OCI-LY3 (cell line): ENCODE data around the gene KLC1.

Source experiments
- H2AFZ ChIP-seq: fragments of 200-600, 300-600 bp; shearing (Covaris generic); 2 replicates; pipeline ENCODE4 v1.6.0; 2014; ENCODE audit warnings: antibody characterized with exemption, low read depth, low read length
- H3K27ac ChIP-seq: fragments of 200-600, 300-600 bp; sonication (generic); 2 replicates; pipeline ENCODE4 v1.5.1; 2014; ENCODE audit warnings: mild to moderate bottlenecking, low read length, moderate library complexity, mixed read lengths
- H3K27me3 ChIP-seq: fragments of 200-600, 300-600 bp; sonication (generic); 2 replicates; pipeline ENCODE4 v1.6.1; 2014; ENCODE audit warnings: low read depth, low read length, mixed read lengths
- H3K36me3 ChIP-seq: fragments of 200-600, 300-600 bp; sonication (generic); replicated peaks from 2 replicates; pipeline ENCODE3; 2014; ENCODE audit warnings: low read depth, low read length, mixed read lengths
- H3K4me1 ChIP-seq: fragments of 300-600, 200-600 bp; sonication (generic); 2 replicates; pipeline ENCODE4 v1.6.1; 2014; ENCODE audit warnings: low read length, mixed read lengths
- H3K4me2 ChIP-seq: fragments of 200-600, 300-600 bp; sonication (generic); 2 replicates; pipeline ENCODE4 v1.6.1; 2014; ENCODE audit warnings: low read length, mixed read lengths
- H3K4me3 ChIP-seq: fragments of 300-600, 200-600 bp; sonication (generic); 2 replicates; pipeline ENCODE4 v1.5.1; 2014; ENCODE audit warnings: antibody characterized with exemption, mild to moderate bottlenecking, low read length, moderate library complexity
- H3K79me2 ChIP-seq: fragments of 300-600, 200-600 bp; shearing (Covaris generic); 2 replicates; pipeline ENCODE4 v1.6.1; 2014; ENCODE audit warnings: mild to moderate bottlenecking, low read length, mixed read lengths
- H3K9ac ChIP-seq: fragments of 300-600, 200-600 bp; shearing (Covaris generic); 2 replicates; pipeline ENCODE4 v1.6.0; 2014; ENCODE audit warnings: mild to moderate bottlenecking, low read length, moderate library complexity
- H3K9me3 ChIP-seq: fragments of 200-600, 300-600 bp; shearing (Covaris generic); 2 replicates; pipeline ENCODE4 v1.6.1; 2014; ENCODE audit warnings: low read length, mixed read lengths; ENCODE audit not compliant: insufficient read depth
- H4K20me1 ChIP-seq: fragments of 200-600, 300-600 bp; sonication (generic); 2 replicates; pipeline ENCODE4 v1.6.1; 2016; ENCODE audit warnings: low read length, mixed read lengths; ENCODE audit not compliant: insufficient read depth
- CTCF ChIP-seq: fragments of 200-600, 300-600 bp; sonication (generic); IDR thresholded peaks from 2 replicates; pipeline ENCODE4 v1.5.1; 2014; ENCODE audit warnings: antibody characterized with exemption, low read length, low read depth
- EZH2phosphoT487 ChIP-seq: fragments of 200-600 bp; shearing (Covaris generic); IDR thresholded peaks from 2 replicates; pipeline ENCODE4 v1.6.1; 2018; ENCODE audit warnings: antibody characterized with exemption, mixed run types, low read depth

KLC1 gene

GRCh38 chr14:103700753-103701490, 71.9 kb downstream of the KLC1 start:
- H3K4me1 ChIP-seq: peaks cover 24% of the 10 kb centered on the region
- no peak for TF ChIP-seq CTCF
- no peak for TF ChIP-seq EZH2phosphoT487
- no peaks in the 10 kb centered on the region for H3K9me3 ChIP-seq
- H3K27me3 ChIP-seq: no peaks in the 10 kb centered on the region
- H3K79me2 ChIP-seq: no peaks in the 10 kb centered on the region; the same call in 1 of the 2 replicates
- H3K4me3 ChIP-seq: no peak overlapping the region
- no peak overlapping the region for H3K9ac ChIP-seq
- H4K20me1 ChIP-seq: peaks cover 30% of the 10 kb centered on the region
- H3K27ac ChIP-seq: no peak overlapping the region
- H3K36me3 ChIP-seq: peaks cover 50% of the 10 kb centered on the region
- H2AFZ ChIP-seq: no peak overlapping the region
- H3K4me2 ChIP-seq: no peak overlapping the region

GRCh38 chr14:103702095-103702494, 73.1 kb downstream of the KLC1 start:
- TF ChIP-seq CTCF (no peak), EZH2phosphoT487 (no peak)
- H4K20me1 ChIP-seq: peaks cover 22% of the 10 kb centered on the region
- no peaks in the 10 kb centered on the region; the same call in 1 of the 2 replicates for H3K79me2 ChIP-seq
- no peak overlapping the region for H3K9ac ChIP-seq
- H3K4me2 ChIP-seq: no peak overlapping the region
- H3K27me3 ChIP-seq: no peaks in the 10 kb centered on the region
- peak overlapping the region; percentile 36; the same call in 1 of the 2 replicates for H3K27ac ChIP-seq
- H3K4me1 ChIP-seq: peaks cover 24% of the 10 kb centered on the region
- peaks cover 52% of the 10 kb centered on the region for H3K36me3 ChIP-seq
- H3K4me3 ChIP-seq: no peak overlapping the region
- H3K9me3 ChIP-seq: no peaks in the 10 kb centered on the region
- H2AFZ ChIP-seq: no peak overlapping the region

- Histone ChIP-seq H2AFZ (no peak overlapping the region), H3K27me3 (no peaks in the 10 kb centered on the region), H3K9me3 (no peaks in the 10 kb centered on the region), H3K9ac (no peak overlapping the region), H3K27ac (peak overlapping the region; percentile 36; the same call in 1 of the 2 replicates), H3K36me3 (peaks cover 54% of the 10 kb centered on the region), H3K4me3 (no peak overlapping the region), H3K79me2 (no peaks in the 10 kb centered on the region; the same call in 1 of the 2 replicates), H3K4me1 (peaks cover 24% of the 10 kb centered on the region), H3K4me2 (no peak overlapping the region), H4K20me1 (peaks cover 16% of the 10 kb centered on the region)
- TF ChIP-seq EZH2phosphoT487: no peak
- no peak for TF ChIP-seq CTCF
These were observed 73.8 kb downstream of the KLC1 start for GRCh38 chr14:103702497-103703432.
